Mammary epithelial cell (primary cell): ENCODE measurements around the gene SLC25A51.

Experiments
- CTCF ChIP-seq, 2 donors: IDR thresholded peaks in 1 of 2; conservative IDR thresholded peaks in 1 of 2; 2 replicates each; pipeline ENCODE4 v1.5.1; 2011 to 2012; ENCODE audit warnings: inconsistent platforms in 2 of 2, low read length in 2 of 2, mild to moderate bottlenecking in 2 of 2, control low read depth in 1 of 2, low read depth in 1 of 2; ENCODE audit not compliant: insufficient read depth in 1 of 2; ENCODE audit errors: extremely low read depth in 1 of 2
- EZH2 ChIP-seq: IDR thresholded peaks from 2 replicates; pipeline ENCODE4 v1.6.1; 2012; ENCODE audit warnings: low read length, inconsistent platforms, borderline replicate concordance

GRCh38 chr9:37922363-37923117 is 18.6 kb upstream of the SLC25A51 start:
- TF ChIP-seq CTCF (conservative IDR thresholded peaks at IDR 0.05 in 1 of 2, IDR thresholded peaks at IDR 0.05 in 1 of 2; ENCODE audit: extremely low read depth in 1 of 2, insufficient read depth in 1 of 2, low read depth in 1 of 2, low read length in 2 of 2) (no peak), EZH2 (no peak)
